ENCODE data around the gene NDST1. TPM values are rescaled to one million over a fixed set of nuclear protein-coding genes. Genes with fewer than 3 reads are reported as not detected.
A peak's percentile ranks its signal among the peaks of the same experiment; 100 is the strongest.

Gene NDST1
- total RNA-seq, 2 donors from 2014 or later = 112 to 131 TPM

DNA sequence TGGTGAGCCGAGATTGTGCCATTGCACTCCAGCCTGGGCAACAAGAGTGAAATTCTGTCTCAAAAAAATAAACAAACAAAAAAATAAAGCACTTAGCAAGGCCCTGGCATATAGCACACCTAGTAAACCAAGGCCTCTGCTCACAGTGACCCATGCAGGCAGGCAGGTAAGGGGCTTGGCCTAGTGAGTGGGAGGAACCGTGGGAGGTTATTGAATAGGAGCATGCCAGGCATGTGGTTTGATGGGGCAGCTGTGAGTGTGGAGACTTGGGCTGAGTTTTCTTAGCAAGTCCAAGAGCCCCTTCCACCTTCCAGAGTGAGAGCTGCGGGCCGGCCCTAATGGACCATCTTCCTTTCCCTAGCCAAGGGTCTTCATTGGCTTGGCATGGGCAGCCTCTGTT is 4.5 kb upstream of the NDST1 start:
- Histone ChIP-seq H3K9me3 (no peaks in the 10 kb centered on the region), H3K27ac (peak overlapping the region; percentile 90), H3K27me3 (replicated peaks; ENCODE audit: insufficient read depth) (no peaks in the 10 kb centered on the region), H3K4me1 (ENCODE audit: control insufficient read depth in 1 of 2, low read depth in 2 of 2) (peaks cover 61 to 100% of the 10 kb centered on the region in 2 donors), H3K36me3 (no peaks in the 10 kb centered on the region), H3K4me3 (no peak overlapping the region)
- TF ChIP-seq, protein P1, sequence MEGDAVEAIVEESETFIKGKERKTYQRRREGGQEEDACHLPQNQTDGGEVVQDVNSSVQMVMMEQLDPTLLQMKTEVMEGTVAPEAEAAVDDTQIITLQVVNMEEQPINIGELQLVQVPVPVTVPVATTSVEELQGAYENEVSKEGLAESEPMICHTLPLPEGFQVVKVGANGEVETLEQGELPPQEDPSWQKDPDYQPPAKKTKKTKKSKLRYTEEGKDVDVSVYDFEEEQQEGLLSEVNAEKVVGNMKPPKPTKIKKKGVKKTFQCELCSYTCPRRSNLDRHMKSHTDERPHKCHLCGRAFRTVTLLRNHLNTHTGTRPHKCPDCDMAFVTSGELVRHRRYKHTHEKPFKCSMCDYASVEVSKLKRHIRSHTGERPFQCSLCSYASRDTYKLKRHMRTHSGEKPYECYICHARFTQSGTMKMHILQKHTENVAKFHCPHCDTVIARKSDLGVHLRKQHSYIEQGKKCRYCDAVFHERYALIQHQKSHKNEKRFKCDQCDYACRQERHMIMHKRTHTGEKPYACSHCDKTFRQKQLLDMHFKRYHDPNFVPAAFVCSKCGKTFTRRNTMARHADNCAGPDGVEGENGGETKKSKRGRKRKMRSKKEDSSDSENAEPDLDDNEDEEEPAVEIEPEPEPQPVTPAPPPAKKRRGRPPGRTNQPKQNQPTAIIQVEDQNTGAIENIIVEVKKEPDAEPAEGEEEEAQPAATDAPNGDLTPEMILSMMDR (IDR thresholded peaks at IDR 0.05) = no peak
- ATAC-seq (ENCODE audit: insufficient number of reproducible peaks, low FRiP score, low read depth) (no peak), DNase-seq (ENCODE audit: low spot score) (no peak)

DNA sequence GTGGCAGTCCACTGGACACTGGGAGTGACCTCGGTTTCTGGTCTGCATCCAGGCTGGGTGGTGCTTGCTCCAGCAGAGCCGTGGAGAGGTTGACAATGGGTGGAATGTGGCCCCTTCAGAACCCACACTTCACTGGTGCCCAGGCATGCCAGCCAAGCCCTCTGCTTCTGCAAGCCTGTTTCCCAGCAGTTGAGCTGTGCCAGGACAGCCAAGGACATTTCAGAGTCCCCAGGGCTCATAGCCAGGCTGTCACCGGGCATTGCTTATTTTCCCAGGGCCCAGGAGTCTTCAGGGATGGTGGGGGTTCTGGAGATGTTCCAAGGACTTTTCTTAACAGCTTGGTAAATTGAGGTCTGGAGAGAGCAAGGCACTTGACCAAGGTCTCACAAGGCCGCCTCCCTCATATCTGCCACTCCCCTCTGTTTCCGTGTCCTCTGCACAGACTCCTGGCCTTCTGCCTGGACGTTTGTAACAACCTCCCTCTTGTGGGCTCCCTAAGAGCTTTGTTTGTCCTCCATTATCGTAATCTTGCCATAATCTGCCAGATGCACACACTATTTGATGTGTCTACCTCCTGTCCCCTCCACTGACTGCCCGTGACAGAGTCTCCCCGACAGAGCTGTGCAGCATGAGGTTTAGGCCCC is 3.8 kb upstream of the NDST1 start:
- Histone ChIP-seq H3K36me3 (no peaks in the 10 kb centered on the region), H3K4me1 (ENCODE audit: control insufficient read depth in 1 of 2, low read depth in 2 of 2) (peaks cover 60 to 100% of the 10 kb centered on the region in 2 donors), H3K27me3 (replicated peaks; ENCODE audit: insufficient read depth) (no peaks in the 10 kb centered on the region), H3K9me3 (no peaks in the 10 kb centered on the region), H3K27ac (peak overlapping the region; percentile 90), H3K4me3 (no peak overlapping the region)
- DNase-seq (ENCODE audit: low spot score) (no peak), ATAC-seq (ENCODE audit: insufficient number of reproducible peaks, low FRiP score, low read depth) (no peak)
- TF ChIP-seq, protein P1 (IDR thresholded peaks at IDR 0.05) = no peak

DNA sequence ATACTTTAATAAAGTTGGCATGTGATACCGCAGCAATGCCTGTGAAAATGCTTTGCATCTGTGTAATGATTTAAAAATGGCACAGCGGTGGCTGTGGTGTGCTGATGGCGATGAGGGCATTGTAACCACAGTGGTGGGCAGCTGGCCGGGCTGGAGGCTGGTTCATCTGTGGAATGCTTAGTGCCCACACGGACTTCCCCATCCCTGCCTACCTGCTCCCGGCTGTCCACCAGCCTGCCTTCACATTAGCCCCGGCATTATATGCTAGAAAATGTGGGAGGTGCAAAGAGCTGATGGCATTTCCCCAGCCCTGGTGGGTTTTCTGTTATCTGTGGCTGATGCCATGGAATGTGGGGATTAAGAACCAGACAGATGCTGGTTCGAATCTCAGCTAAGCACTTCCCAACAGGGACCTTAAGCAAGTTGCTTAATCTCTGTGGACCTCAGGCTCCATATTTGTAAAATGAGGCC is 2.9 kb upstream of the NDST1 start:
- ATAC-seq (ENCODE audit: insufficient number of reproducible peaks, low FRiP score, low read depth) (no peak), DNase-seq (ENCODE audit: low spot score) (no peak)
- H3K36me3 ChIP-seq = no peaks in the 10 kb centered on the region
- no peak overlapping the region for H3K4me3 ChIP-seq
- peak overlapping the region; percentile 90 for H3K27ac ChIP-seq
- no peaks in the 10 kb centered on the region for H3K9me3 ChIP-seq
- TF ChIP-seq, protein P1 (IDR thresholded peaks at IDR 0.05) = no peak
- peaks cover 57 to 98% of the 10 kb centered on the region in 2 donors for H3K4me1 ChIP-seq (ENCODE audit: control insufficient read depth in 1 of 2, low read depth in 2 of 2)
- H3K27me3 ChIP-seq (replicated peaks; ENCODE audit: insufficient read depth) = no peaks in the 10 kb centered on the region

DNA sequence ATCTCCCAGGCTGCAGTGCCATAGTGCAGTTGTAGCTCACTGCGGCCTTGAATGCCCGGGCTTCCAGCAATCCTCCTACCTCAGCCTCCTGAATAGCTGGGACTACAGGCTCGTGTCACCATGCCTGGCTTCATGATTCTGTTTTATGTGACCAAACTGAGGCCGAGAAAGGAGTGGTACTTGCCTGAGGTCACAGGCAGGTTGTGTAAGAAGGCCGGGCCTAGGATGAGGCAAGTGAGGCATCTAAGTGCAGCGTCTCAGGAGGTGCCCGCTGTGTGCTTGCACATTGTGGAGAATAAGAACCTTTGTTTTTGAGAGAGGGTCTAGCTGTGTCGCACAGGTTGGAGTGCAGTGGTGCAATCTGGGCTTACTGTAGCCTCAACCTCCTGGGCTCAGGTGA is 2.1 kb upstream of the NDST1 start:
- TF ChIP-seq, protein P1 (IDR thresholded peaks at IDR 0.05) = no peak
- H3K27ac ChIP-seq = peak overlapping the region; percentile 90
- H3K4me3 ChIP-seq = no peak overlapping the region
- no peaks in the 10 kb centered on the region for H3K9me3 ChIP-seq
- peaks cover 51 to 97% of the 10 kb centered on the region in 2 donors for H3K4me1 ChIP-seq (ENCODE audit: control insufficient read depth in 1 of 2, low read depth in 2 of 2)
- DNase-seq (ENCODE audit: low spot score) (no peak), ATAC-seq (ENCODE audit: insufficient number of reproducible peaks, low FRiP score, low read depth) (no peak)
- H3K27me3 ChIP-seq (replicated peaks; ENCODE audit: insufficient read depth) = no peaks in the 10 kb centered on the region
- no peaks in the 10 kb centered on the region for H3K36me3 ChIP-seq

DNA sequence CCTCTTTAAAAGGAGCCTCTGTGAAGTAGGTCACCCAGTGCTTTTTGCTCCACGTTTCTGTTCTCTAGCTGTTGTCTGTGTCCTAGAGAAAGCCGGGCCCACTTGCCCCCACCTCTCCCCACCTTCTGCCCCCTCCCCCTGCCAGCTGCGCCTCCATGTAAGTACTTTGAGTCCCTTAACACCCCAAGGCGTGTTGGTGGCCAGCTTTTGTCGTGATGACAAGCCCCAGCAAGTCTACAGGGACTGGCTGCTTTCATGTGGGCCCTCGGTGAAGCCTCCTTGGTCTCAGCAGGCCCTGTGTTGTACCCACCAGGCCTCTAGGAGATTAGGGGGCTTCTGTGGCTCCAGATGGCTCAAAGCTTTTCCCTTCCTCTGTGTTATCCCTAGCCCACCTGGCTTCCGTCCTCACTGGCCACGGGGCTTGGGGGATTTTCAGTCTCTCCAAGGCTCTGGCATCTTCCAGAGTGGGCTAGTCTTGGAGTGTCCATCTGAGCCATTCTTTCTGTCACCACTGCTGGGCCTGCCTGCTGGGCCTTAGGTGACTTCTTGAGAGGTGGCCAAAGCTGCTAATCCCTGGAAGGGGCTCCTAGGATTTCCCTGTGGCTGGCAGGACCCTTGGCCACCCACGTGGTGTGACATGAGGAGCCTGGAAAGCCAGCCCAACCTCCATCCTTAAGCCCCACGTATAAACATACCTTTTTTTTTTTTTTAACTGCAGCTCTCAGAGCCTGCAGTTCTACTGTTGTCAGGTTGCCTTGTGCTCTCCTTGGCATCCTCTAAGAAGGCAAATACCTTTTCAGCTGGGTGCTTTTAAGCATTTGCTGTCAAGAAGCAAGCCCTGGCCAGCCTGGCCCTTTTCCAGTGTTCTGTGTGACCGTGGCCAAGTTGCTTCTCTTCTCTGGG is 1.1 kb upstream of the NDST1 start:
- Histone ChIP-seq H3K9me3 (no peaks in the 10 kb centered on the region), H3K27me3 (replicated peaks; ENCODE audit: insufficient read depth) (no peaks in the 10 kb centered on the region), H3K4me3 (no peak overlapping the region), H3K4me1 (ENCODE audit: control insufficient read depth in 1 of 2, low read depth in 2 of 2) (peaks cover 56 to 97% of the 10 kb centered on the region in 2 donors), H3K27ac (peak overlapping the region; percentile 90), H3K36me3 (no peaks in the 10 kb centered on the region)
- TF ChIP-seq, protein P1 (IDR thresholded peaks at IDR 0.05) = no peak
- DNase-seq (ENCODE audit: low spot score) (no peak), ATAC-seq (ENCODE audit: insufficient number of reproducible peaks, low FRiP score, low read depth) (no peak)

Data from thoracic aorta (tissue), 2 donors.